A549 (cell line): ENCODE results near the gene SMARCA4.

Experiments
- CEBPB ChIP-seq, 2 experiments: fragments of >200 bp in 1 of 2; sonication (Bioruptor Twin) in 1 of 2; formaldehyde crosslinking in 1 of 2; IDR thresholded peaks; 2 replicates each; pipeline ENCODE4 v1.6.1; 2012 to 2016
- CTCF ChIP-seq: fragments of >200 bp; sonication (Bioruptor Twin); formaldehyde crosslinking; IDR thresholded peaks from 3 replicates; pipeline ENCODE4 v1.5.1; 2016
- ESRRA ChIP-seq: fragments of 150-350 bp; IDR thresholded peaks from 2 replicates; pipeline ENCODE4 v1.6.1; 2014; ENCODE audit warnings: mild to moderate bottlenecking, low read length, borderline replicate concordance
- HOXB13 ChIP-seq: fragments of 250-450 bp; sonication (Bioruptor Pico); IDR thresholded peaks from 2 replicates; pipeline ENCODE4 v1.5.0; 2020; ENCODE audit warnings: low read depth, mild to moderate bottlenecking, moderate library complexity
- NFE2L2 ChIP-seq: fragments of 150-350 bp; conservative IDR thresholded peaks from 2 replicates; pipeline ENCODE4 v1.6.1; 2014; ENCODE audit warnings: low read length
- POLR2A ChIP-seq: IDR thresholded peaks from 2 replicates; pipeline ENCODE4 v1.6.1; 2012; ENCODE audit warnings: mild to moderate bottlenecking, low read length
- RAD21 ChIP-seq, 2 experiments: fragments of >200 bp in 1 of 2; sonication (Bioruptor Twin) in 1 of 2; formaldehyde crosslinking in 1 of 2; IDR thresholded peaks in 1 of 2; conservative IDR thresholded peaks in 1 of 2; 2 replicates in 1 of 2; 3 replicates in 1 of 2; pipeline ENCODE4 v1.6.1; 2012 to 2018; ENCODE audit warnings: inconsistent platforms in 1 of 2

- no peak for TF ChIP-seq ESRRA
- TF ChIP-seq CEBPB (IDR thresholded peaks at IDR 0.05): no peak
- no peak for TF ChIP-seq NFE2L2
- TF ChIP-seq CTCF: no peak
- no peak for TF ChIP-seq HOXB13 (CRISPR knock-in tag)
- no peak for TF ChIP-seq POLR2A
- no peak for TF ChIP-seq RAD21 (conservative IDR thresholded peaks at IDR 0.05 in 1 of 2, IDR thresholded peaks at IDR 0.05 in 1 of 2)
Measured at GRCh38 chr19:10962863-10963262, 2.0 kb downstream of the SMARCA4 start.
